CD14-positive monocyte (primary cell): ENCODE results near the gene ELOVL3. TPM values are rescaled to one million over a fixed set of nuclear protein-coding genes. Genes with fewer than 3 reads are reported as not detected.

Experiments
- DNase-seq, 3 donors: peaks; one replicate each; pipeline ENCODE4 v3.0.0-alpha.2; 2011 to 2022
- H2AFZ ChIP-seq: 2 replicates; pipeline ENCODE4 v1.6.0; 2012; ENCODE audit warnings: mild to moderate bottlenecking, low read depth, low read length, inconsistent platforms; ENCODE audit not compliant: insufficient read depth, poor library complexity, severe bottlenecking
- H3K27ac ChIP-seq, 2 donors: 1 replicate in 1 of 2; 2 replicates in 1 of 2; pipeline ENCODE4 v1.5.1; 2012 to 2013; ENCODE audit warnings: low read length in 2 of 2, control low read depth in 1 of 2, inconsistent platforms in 1 of 2, low read depth in 1 of 2, mild to moderate bottlenecking in 1 of 2
- H3K27me3 ChIP-seq, 2 donors: one replicate each; pipeline versions ENCODE4 v1.6.0 to v1.6.1; 2011 to 2013; ENCODE audit warnings: low read length in 2 of 2; ENCODE audit not compliant: control insufficient read depth in 2 of 2, insufficient read depth in 2 of 2
- H3K36me3 ChIP-seq, 2 donors: replicated peaks in 1 of 2; 1 replicate in 1 of 2; 2 replicates in 1 of 2; pipeline versions ENCODE4 v1.5.1 to v1.6.1; 2012 to 2013; ENCODE audit warnings: low read length in 2 of 2, control low read depth in 1 of 2, inconsistent platforms in 1 of 2, mild to moderate bottlenecking in 1 of 2; ENCODE audit not compliant: insufficient read depth in 2 of 2, control insufficient read depth in 1 of 2
- H3K4me1 ChIP-seq, 2 donors: 1 replicate in 1 of 2; 2 replicates in 1 of 2; pipeline versions ENCODE4 v1.5.1 to v1.6.1; 2012 to 2013; ENCODE audit warnings: low read length in 2 of 2, control low read depth in 1 of 2, inconsistent platforms in 1 of 2, mild to moderate bottlenecking in 1 of 2, moderate library complexity in 1 of 2; ENCODE audit not compliant: insufficient read depth in 2 of 2, control insufficient read depth in 1 of 2
- H3K4me2 ChIP-seq: replicated peaks from 2 replicates; pipeline ENCODE3; 2012; ENCODE audit warnings: low read length, moderate library complexity, mild to moderate bottlenecking; ENCODE audit not compliant: poor library complexity, severe bottlenecking; ENCODE audit errors: extremely low read depth
- H3K4me3 ChIP-seq, 3 experiments: fragments of 200-600 bp in 1 of 3; sonication (generic) in 1 of 3; replicated peaks in 1 of 3; 1 replicate in 2 of 3; 2 replicates in 1 of 3; pipeline ENCODE4 v1.5.1; 2011 to 2013; ENCODE audit warnings: low read length in 3 of 3, mild to moderate bottlenecking in 3 of 3, control low read depth in 2 of 3, low read depth in 2 of 3, inconsistent platforms in 1 of 3, moderate library complexity in 1 of 3
- H3K79me2 ChIP-seq: 2 replicates; pipeline ENCODE4 v1.6.0; 2012; ENCODE audit warnings: mild to moderate bottlenecking, control low read depth, inconsistent platforms, low read length, moderate library complexity; ENCODE audit not compliant: insufficient read depth
- H3K9ac ChIP-seq: 2 replicates; pipeline ENCODE4 v1.6.0; 2017; ENCODE audit warnings: low read length, mild to moderate bottlenecking; ENCODE audit not compliant: insufficient read depth, poor library complexity, severe bottlenecking
- H3K9me3 ChIP-seq, 2 donors: replicated peaks in 1 of 2; 1 replicate in 1 of 2; 2 replicates in 1 of 2; pipeline versions ENCODE4 v1.5.1 to v1.6.1; 2012 to 2013; ENCODE audit warnings: low read length in 2 of 2, control low read depth in 1 of 2; ENCODE audit not compliant: control insufficient read depth in 1 of 2, insufficient read depth in 1 of 2
- H4K20me1 ChIP-seq: 2 replicates; pipeline ENCODE4 v1.6.0; 2012; ENCODE audit warnings: mild to moderate bottlenecking, low read length, control low read depth, moderate library complexity; ENCODE audit not compliant: insufficient read depth
- H3K27ac Mint-ChIP-seq, 7 donors: one replicate each; pipeline ENCODE4 v1.8.0; 2020; ENCODE audit warnings: mild to moderate bottlenecking in 7 of 7, mixed read lengths in 7 of 7, moderate library complexity in 6 of 7, inconsistent platforms in 2 of 7
- H3K27me3 Mint-ChIP-seq, 3 donors: one replicate each; pipeline ENCODE4 v1.8.0; 2021 to 2022; ENCODE audit warnings: low read depth in 3 of 3, mild to moderate bottlenecking in 3 of 3, mixed read lengths in 3 of 3, moderate library complexity in 3 of 3, inconsistent platforms in 1 of 3
- H3K36me3 Mint-ChIP-seq, 2 donors: one replicate each; pipeline ENCODE4 v1.8.0; 2020; ENCODE audit warnings: mixed read lengths in 2 of 2, inconsistent platforms in 1 of 2, mild to moderate bottlenecking in 1 of 2
- H3K4me1 Mint-ChIP-seq: one replicate; pipeline ENCODE4 v1.8.0; 2020; ENCODE audit warnings: mild to moderate bottlenecking, mixed read lengths
- H3K4me3 Mint-ChIP-seq, 2 donors: one replicate each; pipeline ENCODE4 v1.8.0; 2020; ENCODE audit warnings: mild to moderate bottlenecking in 2 of 2, mixed read lengths in 2 of 2, moderate library complexity in 1 of 2
- H3K9me3 Mint-ChIP-seq, 7 donors: one replicate each; pipeline ENCODE4 v1.8.0; 2020 to 2022; ENCODE audit warnings: mixed read lengths in 7 of 7, mild to moderate bottlenecking in 6 of 7, moderate library complexity in 6 of 7, inconsistent platforms in 2 of 7
- WGBS: methylation state at CpG from one replicate; pipeline ENCODE4 v1.1.5; 2013; ENCODE audit warnings: missing lambda C conversion rate; ENCODE audit not compliant: insufficient coverage; 5-methylcytosine and 5-hydroxymethylcytosine counted together
- intact Hi-C, 2 donors: fragments of 100-400 bp; cut with micrococcal nuclease; formaldehyde crosslinking; loops; one replicate each; pipeline versions ENCODE4 v1.15.0 to v1.15.1; 2023
- polyA plus RNA-seq, 3 donors: library from polyadenylated mRNA; depleted of rRNA in 1 of 3; unstranded in 2 of 3; stranded (reverse) in 1 of 3; fragments of 300-500 nt in 2 of 3; fragments of >200 nt in 1 of 3; fragmentation: Illumina TruSeq in 2 of 3; gene quantifications; 1 replicate in 2 of 3; 2 replicates in 1 of 3; pipeline ENCODE4 v1.2.3, GENCODE V29; 2012 to 2021
- TF ChIP-seq, protein P1 (sequence below): fragments of 200-600 bp; IDR thresholded peaks from one replicate; pipeline ENCODE4 v1.8.0; 2022; ENCODE audit warnings: antibody characterized with exemption, mild to moderate bottlenecking

The ELOVL3 gene
- polyA plus RNA-seq, 3 donors = 1.5 to 3.2 (median 2.2) TPM

DNA sequence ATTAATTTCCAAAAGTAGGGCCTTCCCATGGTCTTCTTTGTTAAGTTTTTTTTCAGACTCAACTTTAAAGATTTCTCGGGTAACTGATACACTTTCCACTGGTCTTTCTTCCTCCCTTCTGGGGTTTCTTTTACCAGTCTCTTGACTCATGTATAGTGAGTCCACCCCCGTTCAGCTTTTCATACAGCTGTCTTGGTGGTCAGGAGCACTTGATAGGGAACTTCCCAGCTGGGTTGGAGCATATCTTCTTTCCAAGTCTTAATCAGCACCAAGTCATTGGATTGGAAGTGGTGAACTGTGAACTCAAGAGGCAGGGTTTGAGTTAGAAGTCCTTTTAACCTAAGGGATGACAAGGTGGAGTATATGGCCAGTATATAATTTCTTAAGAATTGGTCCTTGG lies 29.2 kb upstream of the ELOVL3 start:
- no peak overlapping the region for H3K27ac ChIP-seq
- Mint-ChIP-seq H3K4me3 (no peak overlapping the region), H3K36me3 (no peaks in the 10 kb centered on the region), H3K27me3 (peaks cover 2 to 5% (median 4%) of the 10 kb centered on the region in 3 donors), H3K4me1 (peaks cover 8% of the 10 kb centered on the region), H3K9me3 (peaks cover 4 to 11% (median 8%) of the 10 kb centered on the region in 7 donors), H3K27ac (no peak overlapping the region)
- no peak overlapping the region for H2AFZ ChIP-seq
- no peaks in the 10 kb centered on the region for H4K20me1 ChIP-seq
- no peaks in the 10 kb centered on the region for H3K36me3 ChIP-seq
- H3K4me2 ChIP-seq = no peak overlapping the region
- no peak overlapping the region for H3K9ac ChIP-seq
- TF ChIP-seq, protein P1, sequence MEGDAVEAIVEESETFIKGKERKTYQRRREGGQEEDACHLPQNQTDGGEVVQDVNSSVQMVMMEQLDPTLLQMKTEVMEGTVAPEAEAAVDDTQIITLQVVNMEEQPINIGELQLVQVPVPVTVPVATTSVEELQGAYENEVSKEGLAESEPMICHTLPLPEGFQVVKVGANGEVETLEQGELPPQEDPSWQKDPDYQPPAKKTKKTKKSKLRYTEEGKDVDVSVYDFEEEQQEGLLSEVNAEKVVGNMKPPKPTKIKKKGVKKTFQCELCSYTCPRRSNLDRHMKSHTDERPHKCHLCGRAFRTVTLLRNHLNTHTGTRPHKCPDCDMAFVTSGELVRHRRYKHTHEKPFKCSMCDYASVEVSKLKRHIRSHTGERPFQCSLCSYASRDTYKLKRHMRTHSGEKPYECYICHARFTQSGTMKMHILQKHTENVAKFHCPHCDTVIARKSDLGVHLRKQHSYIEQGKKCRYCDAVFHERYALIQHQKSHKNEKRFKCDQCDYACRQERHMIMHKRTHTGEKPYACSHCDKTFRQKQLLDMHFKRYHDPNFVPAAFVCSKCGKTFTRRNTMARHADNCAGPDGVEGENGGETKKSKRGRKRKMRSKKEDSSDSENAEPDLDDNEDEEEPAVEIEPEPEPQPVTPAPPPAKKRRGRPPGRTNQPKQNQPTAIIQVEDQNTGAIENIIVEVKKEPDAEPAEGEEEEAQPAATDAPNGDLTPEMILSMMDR = no peak
- 100% methylated on average over 1 of the region's 2 CpGs for WGBS
- peaks cover 8 to 11% of the 10 kb centered on the region in 2 donors for H3K9me3 ChIP-seq
- no peaks in the 10 kb centered on the region for H3K79me2 ChIP-seq
- DNase-seq = no peak
- H3K4me1 ChIP-seq = no peaks in the 10 kb centered on the region
- intact Hi-C loops = no loop called here
- H3K4me3 ChIP-seq = no peak overlapping the region
- no peaks in the 10 kb centered on the region for H3K27me3 ChIP-seq

DNA sequence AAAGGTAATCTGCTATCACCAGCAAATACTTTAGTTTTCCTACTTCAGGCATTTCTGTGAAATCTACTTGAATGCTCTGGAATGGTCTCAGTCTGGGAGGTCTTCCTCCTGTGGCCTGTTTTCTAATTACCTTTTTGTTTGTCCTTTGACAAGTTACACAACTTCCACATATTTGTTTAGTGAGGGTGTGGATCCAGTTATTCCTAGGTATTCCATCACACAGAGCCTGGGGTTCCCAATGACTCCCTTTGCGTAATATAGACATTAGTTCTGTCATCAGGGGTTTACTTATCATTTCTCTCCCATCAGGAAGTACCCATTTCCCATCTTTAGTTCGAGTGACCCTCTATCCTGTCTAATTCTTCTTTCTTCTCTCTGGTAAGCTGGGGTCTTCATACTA lies 28.1 kb upstream of the ELOVL3 start:
- Histone ChIP-seq H3K4me1 (no peaks in the 10 kb centered on the region), H3K9ac (no peak overlapping the region), H3K4me2 (no peak overlapping the region), H3K36me3 (no peaks in the 10 kb centered on the region), H3K9me3 (no peaks in the 10 kb centered on the region), H2AFZ (no peak overlapping the region), H3K4me3 (no peak overlapping the region), H3K27ac (no peak overlapping the region), H3K79me2 (no peaks in the 10 kb centered on the region), H4K20me1 (no peaks in the 10 kb centered on the region), H3K27me3 (no peaks in the 10 kb centered on the region)
- H3K9me3 Mint-ChIP-seq = peaks cover 0 to under 1% (median 0%) of the 10 kb centered on the region in 7 donors
- intact Hi-C loops = no loop called here
- H3K27ac Mint-ChIP-seq = no peak overlapping the region
- H3K27me3 Mint-ChIP-seq = peaks cover 2 to 5% (median 4%) of the 10 kb centered on the region in 3 donors
- peaks cover 15% of the 10 kb centered on the region for H3K4me1 Mint-ChIP-seq
- no peaks in the 10 kb centered on the region for H3K36me3 Mint-ChIP-seq
- TF ChIP-seq, protein P1 = no peak
- WGBS = no CpG with 5 or more reads among the region's 2 CpGs
- no peak for DNase-seq
- no peak overlapping the region for H3K4me3 Mint-ChIP-seq
